Measurements from ENCODE around the gene BCAS3. TPM values are rescaled to one million over a fixed set of nuclear protein-coding genes. Genes with fewer than 3 reads are reported as not detected.

BCAS3 gene
- total RNA-seq, 1 donor from 2014 or later, result 20.8 TPM

GRCh38 chr17:61161615-61162134, 484.0 kb downstream of the BCAS3 start:
- no peak for ATAC-seq

- ATAC-seq, result no peak
Observed at GRCh38 chr17:61164517-61164916, 486.9 kb downstream of the BCAS3 start.

GRCh38 chr17:61167075-61167474, 489.4 kb downstream of the BCAS3 start:
- ATAC-seq, result no peak

GRCh38 chr17:61168506-61168905, 490.9 kb downstream of the BCAS3 start:
- peak; percentile 57 for ATAC-seq

- no peak for ATAC-seq
Observed at GRCh38 chr17:61174310-61174709, 496.7 kb downstream of the BCAS3 start.

- ATAC-seq, result no peak
Observed at GRCh38 chr17:61175298-61176142, 497.9 kb downstream of the BCAS3 start.

GRCh38 chr17:61177351-61177750, 499.7 kb downstream of the BCAS3 start:
- no peak for ATAC-seq

- no peak for ATAC-seq
Observed at GRCh38 chr17:61178284-61178683, 500.6 kb downstream of the BCAS3 start.

GRCh38 chr17:61179380-61179806, 501.7 kb downstream of the BCAS3 start:
- ATAC-seq, result no peak

GRCh38 chr17:61183793-61184192, 506.1 kb downstream of the BCAS3 start:
- ATAC-seq, result no peak

GRCh38 chr17:61185385-61185784, 507.7 kb downstream of the BCAS3 start:
- no peak for ATAC-seq

- no peak for ATAC-seq
Observed at GRCh38 chr17:61187038-61187437, 509.4 kb downstream of the BCAS3 start.

- no peak for ATAC-seq
Observed at GRCh38 chr17:61188081-61188480, 510.4 kb downstream of the BCAS3 start.

GRCh38 chr17:61189968-61190367, 512.3 kb downstream of the BCAS3 start:
- no peak for ATAC-seq

- ATAC-seq, result no peak
Observed at GRCh38 chr17:61196302-61196704, 518.7 kb downstream of the BCAS3 start.

GRCh38 chr17:61196799-61197198, 519.1 kb downstream of the BCAS3 start:
- no peak for ATAC-seq

- ATAC-seq, result peak; percentile 77
Observed at GRCh38 chr17:61199431-61200338, 522.0 kb downstream of the BCAS3 start.

- no peak for ATAC-seq
Observed at GRCh38 chr17:61200339-61200715, 522.7 kb downstream of the BCAS3 start.

- ATAC-seq, result no peak
Observed at GRCh38 chr17:61201211-61201610, 523.6 kb downstream of the BCAS3 start.

GRCh38 chr17:61202564-61202963, 524.9 kb downstream of the BCAS3 start:
- no peak for ATAC-seq

- no peak for ATAC-seq
Observed at GRCh38 chr17:61203671-61204131, 526.0 kb downstream of the BCAS3 start.

GRCh38 chr17:61204456-61204855, 526.8 kb downstream of the BCAS3 start:
- ATAC-seq, result no peak

- ATAC-seq, result no peak
Observed at GRCh38 chr17:61205401-61205800, 527.8 kb downstream of the BCAS3 start.

Measured in esophagus mucosa (tissue), 1 donor.